ENCODE data around the gene SPSB1.

The SPSB1 gene

GRCh38 chr1:9344426-9345200 lies 51.9 kb downstream of the SPSB1 start:
- H3K27ac ChIP-seq, result peak overlapping the region in 2 of 11 experiments; percentile 47 to 48; a peak in 4 of 22 replicates
- H3K27me3 ChIP-seq, result peaks cover 0 to 10% (median 0%) of the 10 kb centered on the region in 11 experiments; a peak in 3 of 22 replicates
- peak overlapping the region in 4 of 11 experiments; percentile 8 to 47 (median 42); a peak in 6 of 22 replicates for H3K9ac ChIP-seq
- no peak overlapping the region for H3K4me3 ChIP-seq
- H3K36me3 ChIP-seq, result peaks cover 0 to 12% (median 0%) of the 10 kb centered on the region in 11 experiments; a peak in 3 of 22 replicates
- H4K20me1 ChIP-seq, result peaks cover 43 to 100% (median 79%) of the 10 kb centered on the region in 11 experiments; a peak in 21 of 22 replicates
- 0 out of 22 replicates have a peak, but pooled peaks of 1 of the 11 experiments have one; percentile 10 for TF ChIP-seq Cebpa-rat (IDR thresholded peaks at IDR 0.05)
- H3K4me1 ChIP-seq, result peaks cover 20 to 70% (median 63%) of the 10 kb centered on the region in 10 experiments
- H3K9me3 ChIP-seq (replicated peaks in 1 of 11), result peaks cover 5 to 16% (median 10%) of the 10 kb centered on the region in 11 experiments; a peak in 15 of 22 replicates
- peak overlapping the region in 9 of 11 experiments; percentile 33 to 86 (median 81); a peak in 17 of 22 replicates for H3K4me2 ChIP-seq

GRCh38 chr1:9345471-9345870 lies 52.8 kb downstream of the SPSB1 start:
- H3K27me3 ChIP-seq, result peaks cover 0 to 10% (median 0%) of the 10 kb centered on the region in 11 experiments; a peak in 3 of 22 replicates
- H3K27ac ChIP-seq, result no peak overlapping the region; a peak in 1 of 22 replicates
- no peak overlapping the region for H3K4me3 ChIP-seq
- H4K20me1 ChIP-seq, result peaks cover 47 to 100% (median 79%) of the 10 kb centered on the region in 11 experiments; a peak in 21 of 22 replicates
- no peak overlapping the region; a peak in 1 of 22 replicates for H3K9ac ChIP-seq
- H3K4me2 ChIP-seq, result peak overlapping the region in 8 of 11 experiments; percentile 39 to 86 (median 82); a peak in 9 of 22 replicates
- peaks cover 11 to 65% (median 58%) of the 10 kb centered on the region in 10 experiments for H3K4me1 ChIP-seq
- peaks cover 0 to 12% (median 0%) of the 10 kb centered on the region in 11 experiments; a peak in 3 of 22 replicates for H3K36me3 ChIP-seq
- peaks cover 5 to 16% (median 10%) of the 10 kb centered on the region in 11 experiments; a peak in 15 of 22 replicates for H3K9me3 ChIP-seq (replicated peaks in 1 of 11)
- no peak for TF ChIP-seq Cebpa-rat (IDR thresholded peaks at IDR 0.05)

GRCh38 chr1:9345922-9346321 lies 53.2 kb downstream of the SPSB1 start:
- H3K27ac ChIP-seq, result no peak overlapping the region
- H3K9ac ChIP-seq, result no peak overlapping the region
- H3K4me1 ChIP-seq, result peaks cover 7 to 62% (median 54%) of the 10 kb centered on the region in 10 experiments
- H4K20me1 ChIP-seq, result peaks cover 52 to 100% (median 80%) of the 10 kb centered on the region in 11 experiments; a peak in 21 of 22 replicates
- H3K36me3 ChIP-seq, result peaks cover 0 to 12% (median 0%) of the 10 kb centered on the region in 11 experiments; a peak in 3 of 22 replicates
- H3K4me2 ChIP-seq, result peak overlapping the region in 8 of 11 experiments; percentile 39 to 86 (median 82); a peak in 8 of 22 replicates
- peaks cover 5 to 16% (median 10%) of the 10 kb centered on the region in 11 experiments; a peak in 15 of 22 replicates for H3K9me3 ChIP-seq (replicated peaks in 1 of 11)
- no peak overlapping the region for H3K4me3 ChIP-seq
- peaks cover 0 to 10% (median 0%) of the 10 kb centered on the region in 11 experiments; a peak in 3 of 22 replicates for H3K27me3 ChIP-seq
- no peak for TF ChIP-seq Cebpa-rat (IDR thresholded peaks at IDR 0.05)

- Histone ChIP-seq H4K20me1 (peaks cover 52 to 100% (median 83%) of the 10 kb centered on the region in 11 experiments; a peak in 21 of 22 replicates), H3K4me2 (peak overlapping the region in 6 of 11 experiments; percentile 71 to 86 (median 84); a peak in 6 of 22 replicates), H3K9me3 (replicated peaks in 1 of 11) (peaks cover 5 to 16% (median 10%) of the 10 kb centered on the region in 11 experiments; a peak in 15 of 22 replicates), H3K36me3 (peaks cover 0 to 12% (median 0%) of the 10 kb centered on the region in 11 experiments; a peak in 3 of 22 replicates), H3K4me3 (no peak overlapping the region), H3K9ac (no peak overlapping the region), H3K4me1 (peaks cover under 1 to 66% (median 52%) of the 10 kb centered on the region in 10 experiments; a peak in 17 of 20 replicates), H3K27me3 (peaks cover 0 to 10% (median 0%) of the 10 kb centered on the region in 11 experiments; a peak in 3 of 22 replicates), H3K27ac (no peak overlapping the region)
- TF ChIP-seq Cebpa-rat (IDR thresholded peaks at IDR 0.05), result no peak
These were observed 53.9 kb downstream of the SPSB1 start for GRCh38 chr1:9346566-9346965.

- H4K20me1 ChIP-seq, result peaks cover 52 to 100% (median 86%) of the 10 kb centered on the region in 11 experiments; a peak in 21 of 22 replicates
- H3K27me3 ChIP-seq, result peaks cover 0 to 10% (median 0%) of the 10 kb centered on the region in 11 experiments; a peak in 3 of 22 replicates
- peaks cover 5 to 13% (median 10%) of the 10 kb centered on the region in 11 experiments; a peak in 15 of 22 replicates for H3K9me3 ChIP-seq (replicated peaks in 1 of 11)
- peaks cover 0 to 71% (median 59%) of the 10 kb centered on the region in 10 experiments; a peak in 16 of 20 replicates for H3K4me1 ChIP-seq
- TF ChIP-seq Cebpa-rat (IDR thresholded peaks at IDR 0.05), result no peak
- H3K27ac ChIP-seq, result no peak overlapping the region
- peak overlapping the region in 4 of 11 experiments; percentile 71 to 86 (median 84); a peak in 5 of 22 replicates for H3K4me2 ChIP-seq
- H3K36me3 ChIP-seq, result peaks cover 0 to 8% (median 0%) of the 10 kb centered on the region in 11 experiments; a peak in 3 of 22 replicates
- no peak overlapping the region for H3K4me3 ChIP-seq
- no peak overlapping the region for H3K9ac ChIP-seq
These were observed 54.6 kb downstream of the SPSB1 start for GRCh38 chr1:9347095-9347850.

GRCh38 chr1:9349331-9349851 lies 56.7 kb downstream of the SPSB1 start:
- H3K4me3 ChIP-seq, result no peak overlapping the region
- H3K9me3 ChIP-seq (replicated peaks in 1 of 11), result no peaks in the 10 kb centered on the region
- H4K20me1 ChIP-seq, result peaks cover 50 to 98% (median 91%) of the 10 kb centered on the region in 11 experiments; a peak in 21 of 22 replicates
- H3K9ac ChIP-seq, result no peak overlapping the region
- H3K36me3 ChIP-seq, result peaks cover 0 to 5% (median 0%) of the 10 kb centered on the region in 11 experiments; a peak in 2 of 22 replicates
- peaks cover 0 to 10% (median 0%) of the 10 kb centered on the region in 11 experiments; a peak in 3 of 22 replicates for H3K27me3 ChIP-seq
- H3K4me1 ChIP-seq, result peaks cover 0 to 81% (median 60%) of the 10 kb centered on the region in 10 experiments; a peak in 16 of 20 replicates
- no peak for TF ChIP-seq Cebpa-rat (IDR thresholded peaks at IDR 0.05)
- H3K4me2 ChIP-seq, result peak overlapping the region in 7 of 11 experiments; percentile 43 to 62 (median 50); a peak in 6 of 22 replicates
- H3K27ac ChIP-seq, result no peak overlapping the region

GRCh38 chr1:9350013-9350908 lies 57.6 kb downstream of the SPSB1 start:
- Histone ChIP-seq H3K4me1 (peaks cover 0 to 80% (median 52%) of the 10 kb centered on the region in 10 experiments; a peak in 15 of 20 replicates), H3K9me3 (replicated peaks in 1 of 11) (no peaks in the 10 kb centered on the region), H3K4me2 (no peak overlapping the region), H4K20me1 (peaks cover 42 to 98% (median 84%) of the 10 kb centered on the region in 11 experiments; a peak in 21 of 22 replicates), H3K4me3 (no peak overlapping the region), H3K9ac (no peak overlapping the region), H3K27ac (no peak overlapping the region), H3K36me3 (peaks cover 0 to 11% (median 2%) of the 10 kb centered on the region in 11 experiments; a peak in 10 of 22 replicates), H3K27me3 (peaks cover 0 to 10% (median 0%) of the 10 kb centered on the region in 11 experiments; a peak in 2 of 22 replicates)
- TF ChIP-seq Cebpa-rat (IDR thresholded peaks at IDR 0.05), result no peak
